ENCODE data around the gene ALPK3. TPM values are rescaled to one million over a fixed set of nuclear protein-coding genes. Genes with fewer than 3 reads are reported as not detected.

Gene ALPK3
- total RNA-seq, 1 donor from 2014 or later = 0.34 TPM

- H3K4me3 Mint-ChIP-seq (ENCODE audit: low read depth) = no peak overlapping the region
- H3K36me3 Mint-ChIP-seq (ENCODE audit: low read depth) = no peaks in the 10 kb centered on the region
- no peaks in the 10 kb centered on the region for H3K9me3 Mint-ChIP-seq
- no peaks in the 10 kb centered on the region for H3K4me1 Mint-ChIP-seq (ENCODE audit: low read depth)
- no peak for DNase-seq (ENCODE audit: low spot score)
- peaks cover 3% of the 10 kb centered on the region for H3K27me3 Mint-ChIP-seq (ENCODE audit: low read depth)
- H3K27ac Mint-ChIP-seq = no peak overlapping the region
- intact Hi-C loops (cut with micrococcal nuclease) = no loop called here
Observed at GRCh38 chr15:84889313-84889990, 72.3 kb downstream of the ALPK3 start.

- Mint-ChIP-seq H3K4me1 (ENCODE audit: low read depth) (no peaks in the 10 kb centered on the region), H3K9me3 (no peaks in the 10 kb centered on the region), H3K36me3 (ENCODE audit: low read depth) (no peaks in the 10 kb centered on the region), H3K27me3 (ENCODE audit: low read depth) (peaks cover 3% of the 10 kb centered on the region), H3K27ac (no peak overlapping the region), H3K4me3 (ENCODE audit: low read depth) (no peak overlapping the region)
- intact Hi-C loops (cut with micrococcal nuclease) = no loop called here
- no peak for DNase-seq (ENCODE audit: low spot score)
Observed at GRCh38 chr15:84889991-84890669, 73.0 kb downstream of the ALPK3 start.

- Mint-ChIP-seq H3K27ac (no peak overlapping the region), H3K4me1 (ENCODE audit: low read depth) (no peaks in the 10 kb centered on the region), H3K36me3 (ENCODE audit: low read depth) (no peaks in the 10 kb centered on the region)
Observed at GRCh38 chr15:84890670-84891162, 73.6 kb downstream of the ALPK3 start.

GRCh38 chr15:84891339-84891738 lies 74.2 kb downstream of the ALPK3 start:
- no peak overlapping the region for H3K27ac Mint-ChIP-seq
- no peak overlapping the region for H3K4me3 Mint-ChIP-seq (ENCODE audit: low read depth)
- no peaks in the 10 kb centered on the region for H3K9me3 Mint-ChIP-seq
- no peaks in the 10 kb centered on the region for H3K36me3 Mint-ChIP-seq (ENCODE audit: low read depth)
- H3K4me1 Mint-ChIP-seq (ENCODE audit: low read depth) = no peaks in the 10 kb centered on the region
- intact Hi-C loops (cut with micrococcal nuclease) = no loop called here
- DNase-seq (ENCODE audit: low spot score) = no peak
- peaks cover 3% of the 10 kb centered on the region for H3K27me3 Mint-ChIP-seq (ENCODE audit: low read depth)

More at GRCh38 chr15:84890670-84891162, 73.6 kb downstream of the ALPK3 start:
- Mint-ChIP-seq H3K27me3 (ENCODE audit: low read depth) (peaks cover 3% of the 10 kb centered on the region), H3K9me3 (no peaks in the 10 kb centered on the region), H3K4me3 (ENCODE audit: low read depth) (no peak overlapping the region)
- intact Hi-C loops (cut with micrococcal nuclease) = no loop called here
- no peak for DNase-seq (ENCODE audit: low spot score)

- no peak for DNase-seq (ENCODE audit: low spot score)
- Mint-ChIP-seq H3K27ac (no peak overlapping the region), H3K9me3 (no peaks in the 10 kb centered on the region), H3K27me3 (ENCODE audit: low read depth) (peaks cover 5% of the 10 kb centered on the region), H3K36me3 (ENCODE audit: low read depth) (no peaks in the 10 kb centered on the region), H3K4me1 (ENCODE audit: low read depth) (no peaks in the 10 kb centered on the region), H3K4me3 (ENCODE audit: low read depth) (no peak overlapping the region)
- intact Hi-C loops (cut with micrococcal nuclease) = no loop called here
Observed at GRCh38 chr15:84892786-84893307, 75.7 kb downstream of the ALPK3 start.

- H3K4me1 Mint-ChIP-seq (ENCODE audit: low read depth) = no peaks in the 10 kb centered on the region
- DNase-seq (ENCODE audit: low spot score) = no peak
- intact Hi-C loops (cut with micrococcal nuclease) = no loop called here
- H3K9me3 Mint-ChIP-seq = no peaks in the 10 kb centered on the region
- H3K27ac Mint-ChIP-seq = no peak overlapping the region
- H3K4me3 Mint-ChIP-seq (ENCODE audit: low read depth) = no peak overlapping the region
- no peaks in the 10 kb centered on the region for H3K36me3 Mint-ChIP-seq (ENCODE audit: low read depth)
- H3K27me3 Mint-ChIP-seq (ENCODE audit: low read depth) = peaks cover 5% of the 10 kb centered on the region
Observed at GRCh38 chr15:84893607-84894006, 76.5 kb downstream of the ALPK3 start.

- no peaks in the 10 kb centered on the region for H3K36me3 Mint-ChIP-seq (ENCODE audit: low read depth)
- H3K4me3 Mint-ChIP-seq (ENCODE audit: low read depth) = no peak overlapping the region
- H3K27me3 Mint-ChIP-seq (ENCODE audit: low read depth) = peaks cover 15% of the 10 kb centered on the region
- no peak overlapping the region for H3K27ac Mint-ChIP-seq
- H3K9me3 Mint-ChIP-seq = no peaks in the 10 kb centered on the region
- no peak for DNase-seq (ENCODE audit: low spot score)
- H3K4me1 Mint-ChIP-seq (ENCODE audit: low read depth) = no peaks in the 10 kb centered on the region
- intact Hi-C loops (cut with micrococcal nuclease) = no loop called here
Observed at GRCh38 chr15:84894736-84895425, 77.7 kb downstream of the ALPK3 start.

- peaks cover 14% of the 10 kb centered on the region for H3K27me3 Mint-ChIP-seq (ENCODE audit: low read depth)
- no peak overlapping the region for H3K4me3 Mint-ChIP-seq (ENCODE audit: low read depth)
- H3K9me3 Mint-ChIP-seq = no peaks in the 10 kb centered on the region
- H3K27ac Mint-ChIP-seq = no peak overlapping the region
- no peak for DNase-seq (ENCODE audit: low spot score)
- intact Hi-C loops (cut with micrococcal nuclease) = no loop called here
- H3K4me1 Mint-ChIP-seq (ENCODE audit: low read depth) = no peaks in the 10 kb centered on the region
- no peaks in the 10 kb centered on the region for H3K36me3 Mint-ChIP-seq (ENCODE audit: low read depth)
Observed at GRCh38 chr15:84898761-84899160, 81.6 kb downstream of the ALPK3 start.

- no peaks in the 10 kb centered on the region for H3K36me3 Mint-ChIP-seq (ENCODE audit: low read depth)
- no peak overlapping the region for H3K27ac Mint-ChIP-seq
- intact Hi-C loops (cut with micrococcal nuclease) = no loop called here
- H3K4me3 Mint-ChIP-seq (ENCODE audit: low read depth) = no peak overlapping the region
- no peaks in the 10 kb centered on the region for H3K9me3 Mint-ChIP-seq
- DNase-seq (ENCODE audit: low spot score) = no peak
- peaks cover 14% of the 10 kb centered on the region for H3K27me3 Mint-ChIP-seq (ENCODE audit: low read depth)
- H3K4me1 Mint-ChIP-seq (ENCODE audit: low read depth) = no peaks in the 10 kb centered on the region
Observed at GRCh38 chr15:84899750-84900149, 82.6 kb downstream of the ALPK3 start.

- Mint-ChIP-seq H3K27me3 (ENCODE audit: low read depth) (peaks cover 14% of the 10 kb centered on the region), H3K4me3 (ENCODE audit: low read depth) (no peak overlapping the region), H3K27ac (no peak overlapping the region), H3K9me3 (no peaks in the 10 kb centered on the region), H3K4me1 (ENCODE audit: low read depth) (no peaks in the 10 kb centered on the region), H3K36me3 (ENCODE audit: low read depth) (no peaks in the 10 kb centered on the region)
- no peak for DNase-seq (ENCODE audit: low spot score)
- intact Hi-C loops (cut with micrococcal nuclease) = no loop called here
Observed at GRCh38 chr15:84901540-84901939, 84.4 kb downstream of the ALPK3 start.

GRCh38 chr15:84903751-84904150 lies 86.6 kb downstream of the ALPK3 start:
- no peak overlapping the region for H3K4me3 Mint-ChIP-seq (ENCODE audit: low read depth)
- H3K4me1 Mint-ChIP-seq (ENCODE audit: low read depth) = no peaks in the 10 kb centered on the region
- H3K27me3 Mint-ChIP-seq (ENCODE audit: low read depth) = peaks cover 10% of the 10 kb centered on the region
- H3K36me3 Mint-ChIP-seq (ENCODE audit: low read depth) = no peaks in the 10 kb centered on the region
- intact Hi-C loops (cut with micrococcal nuclease) = no loop called here
- H3K27ac Mint-ChIP-seq = no peak overlapping the region
- H3K9me3 Mint-ChIP-seq = no peaks in the 10 kb centered on the region
- no peak for DNase-seq (ENCODE audit: low spot score)

- no peaks in the 10 kb centered on the region for H3K4me1 Mint-ChIP-seq (ENCODE audit: low read depth)
- no peak overlapping the region for H3K27ac Mint-ChIP-seq
- intact Hi-C loops (cut with micrococcal nuclease) = no loop called here
- DNase-seq (ENCODE audit: low spot score) = no peak
- H3K4me3 Mint-ChIP-seq (ENCODE audit: low read depth) = no peak overlapping the region
- H3K36me3 Mint-ChIP-seq (ENCODE audit: low read depth) = no peaks in the 10 kb centered on the region
- no peaks in the 10 kb centered on the region for H3K9me3 Mint-ChIP-seq
- H3K27me3 Mint-ChIP-seq (ENCODE audit: low read depth) = peaks cover 5% of the 10 kb centered on the region
Observed at GRCh38 chr15:84904419-84904818, 87.3 kb downstream of the ALPK3 start.

Data from activated T-helper 2 cell treated with anti-CD3 and anti-CD28 coated beads, Interferon-gamma antibody, Interleukin-2, Interleukin-4, amounts not matched to agents 10 μg/mL and 5 μg/mL and 100 μg/mL, durations not matched to agents 14 hours and 24 hours and 36 hours (primary cell).